ENCODE measurements around the gene PLEKHG4B. TPM values are rescaled to one million over a fixed set of nuclear protein-coding genes. Genes with fewer than 3 reads are reported as not detected.
"Not testable (repeated sequence)": the region's sequence is repeated elsewhere in the genome, so short reads cannot be mapped to it uniquely, and the experiment has no call there.

Gene PLEKHG4B
- total RNA-seq, 2 experiments from 2014 or later, result 0.04 TPM; not detected in 1

DNA sequence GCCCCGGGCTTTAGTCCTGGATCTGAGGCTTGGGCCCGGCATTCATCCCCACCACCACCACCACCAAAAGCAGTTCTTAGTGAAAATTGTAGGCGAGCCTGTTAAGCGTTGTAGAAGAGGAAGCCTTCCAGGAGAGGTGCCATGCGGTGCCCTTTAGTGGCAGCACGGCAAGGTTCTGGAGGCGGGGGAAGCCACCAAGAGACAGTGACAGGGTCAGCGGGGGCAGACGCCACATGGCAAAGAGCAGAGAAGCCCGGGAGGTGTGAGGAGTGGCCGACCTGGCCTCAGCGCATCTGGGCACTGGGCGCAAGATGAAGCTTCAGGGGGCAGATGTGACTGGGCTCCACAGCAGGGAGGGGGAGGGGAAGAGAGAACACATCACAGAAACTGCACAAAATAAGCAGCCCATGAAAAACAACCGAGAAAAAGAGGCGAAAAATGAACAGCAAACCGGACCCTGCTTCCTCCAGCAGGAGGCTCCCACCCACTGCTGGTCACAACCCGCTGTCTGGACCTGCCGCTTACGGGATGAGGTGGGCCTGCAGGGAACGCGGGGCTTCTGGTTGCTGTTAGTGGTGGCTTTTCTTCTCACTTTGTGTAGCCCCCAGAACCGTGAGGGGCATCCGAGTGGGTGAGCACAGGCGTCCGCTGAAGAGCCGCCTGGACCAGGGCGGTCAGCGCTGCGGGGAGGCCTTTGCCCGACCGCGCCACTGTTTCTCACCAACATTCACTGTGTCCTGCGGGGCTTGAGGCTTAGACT, 103.6 kb downstream of the PLEKHG4B start:
- POLR2A ChIA-PET, result no interaction called here
- CTCF ChIA-PET, result no interaction called here

DNA sequence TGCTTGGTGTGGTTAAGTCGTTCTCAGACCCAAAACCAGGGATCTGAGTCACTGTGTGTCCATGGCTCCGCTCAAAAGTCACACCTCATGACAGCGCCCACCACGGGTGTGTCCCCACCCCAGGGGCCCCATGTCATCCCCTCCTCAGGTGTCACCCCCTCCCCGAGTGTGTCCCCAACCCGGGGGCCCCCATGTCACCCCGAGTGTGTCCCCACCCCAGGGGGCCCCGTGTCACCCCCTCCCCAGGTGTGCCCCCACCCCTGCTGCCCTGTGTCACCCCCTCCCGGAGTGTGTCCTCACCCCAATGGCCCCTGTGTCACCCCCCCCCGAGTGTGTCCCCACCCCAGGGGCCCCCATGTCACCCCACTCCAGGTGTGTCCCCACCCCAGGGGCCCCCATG, 104.4 kb downstream of the PLEKHG4B start:
- ChIA-PET CTCF (no interaction called here), POLR2A (no interaction called here)

DNA sequence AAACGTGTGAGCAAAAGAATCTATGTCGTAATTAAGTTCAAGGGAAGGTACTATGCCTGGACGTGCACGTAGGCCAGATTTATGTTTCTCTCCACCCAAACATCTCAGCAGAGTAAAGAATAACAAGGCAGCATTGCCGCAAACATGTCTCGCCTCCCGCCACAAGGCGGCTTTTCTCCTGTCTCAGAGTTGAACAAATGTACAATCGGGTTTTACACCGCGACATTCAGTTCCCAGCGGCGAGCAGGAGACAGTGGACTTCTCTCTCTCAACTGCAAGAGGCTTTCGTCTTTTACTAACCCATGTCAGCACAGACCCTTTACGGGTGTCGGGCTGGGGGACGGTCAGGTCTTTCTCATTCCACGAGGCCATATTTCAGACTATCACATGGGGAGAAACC, 105.1 kb downstream of the PLEKHG4B start:
- POLR2A ChIA-PET, CTCF ChIA-PET: not testable (repeated sequence)

DNA sequence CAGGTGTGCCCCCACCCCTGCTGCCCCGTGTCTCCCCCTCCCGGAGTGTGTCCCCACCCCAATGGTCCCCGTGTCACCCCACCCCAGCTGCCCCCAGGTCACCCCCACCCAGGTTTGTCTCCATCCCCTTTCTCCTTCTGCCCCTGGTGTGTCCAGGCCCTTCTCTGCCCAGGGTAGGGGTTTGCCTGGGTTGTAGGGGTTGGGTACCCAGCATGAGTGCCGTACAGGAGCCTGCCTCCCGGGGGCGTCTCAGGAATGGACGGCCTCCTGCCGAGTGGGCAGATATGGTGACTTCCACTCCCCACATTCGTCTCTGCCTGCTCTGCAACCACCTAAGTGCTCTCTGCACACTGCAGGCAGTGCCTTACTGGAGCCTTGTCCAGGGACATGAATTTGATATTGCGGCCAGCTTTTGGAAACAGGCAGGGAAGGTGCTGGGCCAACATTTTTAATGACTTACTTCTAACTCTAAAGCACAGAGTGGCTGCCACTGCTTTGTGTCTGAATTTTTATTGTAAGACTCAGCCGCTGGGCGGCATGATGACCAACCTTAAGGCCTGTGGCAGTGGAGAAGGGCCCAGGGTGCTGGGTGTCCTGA, 106.0 kb downstream of the PLEKHG4B start:
- ChIA-PET POLR2A (no interaction called here), CTCF (no interaction called here)

DNA sequence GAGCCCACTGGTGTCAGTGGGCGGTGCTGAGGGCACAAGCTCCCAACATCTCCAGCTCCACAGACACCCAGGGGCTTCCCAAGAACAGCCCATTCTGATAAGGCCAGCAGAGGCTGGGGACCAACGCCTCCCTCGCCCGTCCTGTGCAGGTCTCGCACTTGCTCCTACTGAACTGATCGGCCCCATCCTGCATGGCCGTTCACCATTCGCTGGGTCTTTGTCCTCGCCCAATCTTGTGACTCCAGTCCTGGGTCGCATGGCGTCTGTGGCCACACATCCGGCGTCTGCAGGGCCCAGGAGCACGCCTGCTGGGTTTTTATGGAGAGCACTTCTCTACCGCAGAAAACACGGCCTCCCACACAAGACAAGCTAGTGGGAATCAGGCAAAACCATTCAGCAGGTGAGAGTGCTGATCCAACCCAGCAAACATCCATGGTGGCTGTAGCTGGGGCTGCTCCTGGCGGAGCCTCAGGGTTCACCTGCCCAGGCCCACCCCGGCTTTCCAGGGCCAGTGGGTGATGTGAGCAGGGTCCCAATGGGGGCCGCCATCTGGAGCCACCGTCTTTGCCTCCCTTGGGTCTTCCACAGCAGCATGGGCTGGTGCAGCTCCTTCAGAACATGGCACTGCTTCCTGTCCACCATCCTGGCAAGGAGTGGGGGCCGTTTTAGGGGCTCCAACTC, 106.7 kb downstream of the PLEKHG4B start:
- ChIA-PET CTCF (no interaction called here), POLR2A (no interaction called here)

DNA sequence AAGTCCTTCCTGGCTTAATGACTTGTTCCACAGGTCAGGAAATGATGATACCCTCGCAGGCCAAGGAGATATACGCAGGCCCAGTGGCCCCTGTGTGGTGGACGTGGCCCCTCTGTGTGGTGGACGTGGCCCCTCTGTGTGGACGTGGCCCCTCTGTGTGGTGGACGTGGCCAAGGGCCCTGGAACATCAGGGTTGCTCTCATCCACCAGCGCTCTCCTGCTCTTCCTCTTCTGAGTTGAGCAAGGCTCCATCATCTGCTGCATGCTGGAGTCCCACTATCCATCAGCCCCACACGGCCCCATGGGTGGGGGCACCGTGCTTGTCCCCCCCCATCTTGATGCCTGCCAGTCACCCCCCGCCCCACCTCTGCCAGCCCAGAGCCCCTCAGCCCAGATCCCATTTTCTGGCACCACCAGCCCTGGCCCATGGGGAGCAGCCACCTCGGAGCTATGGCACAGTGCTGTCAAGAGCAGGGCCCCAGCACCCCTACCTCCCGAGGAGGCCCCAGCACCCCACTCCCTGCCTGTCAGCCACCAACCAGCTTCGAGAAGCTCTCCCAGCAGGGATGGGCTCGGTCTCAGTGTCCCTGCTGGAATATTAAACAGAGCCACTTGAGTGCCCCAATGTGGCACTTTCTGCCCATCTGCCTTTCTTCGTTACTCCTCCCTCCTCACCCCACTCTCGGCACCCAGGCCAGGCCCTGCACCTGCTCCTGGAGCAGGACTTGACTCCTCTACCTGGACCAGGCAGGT, 107.4 kb downstream of the PLEKHG4B start:
- CTCF ChIA-PET, result interaction anchor here (1.6 kb wide), 1 partner anchor 232 kb away, joined by 3 read pairs; no protein-coding TSS in a partner anchor
- POLR2A ChIA-PET, result no interaction called here

DNA sequence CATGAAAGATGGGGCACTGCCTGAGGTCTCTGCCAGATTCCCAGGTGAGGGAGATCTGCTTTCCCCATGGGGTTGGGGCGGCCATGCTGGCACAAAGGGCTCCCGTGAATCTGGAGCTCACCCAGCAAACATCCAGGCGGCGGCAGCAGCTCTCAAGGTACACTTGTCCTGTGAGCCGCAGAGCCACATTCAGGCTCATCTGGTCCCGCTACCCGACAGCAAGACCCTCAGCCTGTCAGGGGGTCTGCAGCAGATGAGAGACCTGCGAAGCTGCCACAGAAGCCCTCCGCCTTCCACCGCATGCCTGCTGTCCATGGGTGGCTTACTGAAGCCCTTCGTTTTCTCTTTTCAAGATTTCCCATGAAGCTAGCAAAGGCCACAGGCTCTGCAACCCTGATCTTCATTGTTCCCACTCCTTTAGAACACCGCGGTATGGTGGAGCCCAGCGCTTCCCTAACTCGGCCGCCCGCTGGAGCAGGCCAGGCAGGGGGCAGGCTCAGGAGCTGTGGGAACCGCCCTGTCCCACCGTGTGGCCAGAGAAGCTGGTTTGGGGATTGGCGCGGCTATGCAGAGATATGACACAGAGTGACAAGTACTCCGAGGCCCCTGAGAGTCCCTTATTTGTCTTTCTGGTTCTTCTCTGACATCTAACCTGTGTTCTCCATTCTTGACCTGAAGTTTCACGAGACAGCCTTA, 108.1 kb downstream of the PLEKHG4B start:
- ChIA-PET POLR2A (no interaction called here), CTCF (interaction anchor here (1.6 kb wide), 1 partner anchor 232 kb away, joined by 3 read pairs; no protein-coding TSS in a partner anchor)

DNA sequence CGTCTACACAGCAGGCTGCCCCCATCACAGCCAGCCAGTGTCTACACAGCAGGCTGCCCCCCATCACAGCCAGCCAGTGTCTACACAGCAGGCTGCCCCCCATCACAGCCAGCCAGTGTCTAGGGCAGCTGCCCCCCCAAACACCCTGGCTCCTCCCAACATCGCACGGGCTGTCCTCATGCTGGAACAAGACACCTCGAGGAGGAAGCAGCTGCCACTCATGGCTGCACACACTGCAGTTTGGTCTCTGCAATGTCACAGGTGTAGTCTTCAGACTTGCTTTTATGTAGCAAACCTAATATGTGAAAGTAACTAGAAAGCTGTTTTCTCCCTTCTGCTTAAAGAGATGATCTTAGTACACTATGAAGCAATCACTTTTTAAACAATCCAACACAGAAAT, 109.0 kb downstream of the PLEKHG4B start:
- ChIA-PET CTCF (interaction anchor here (1.6 kb wide), 1 partner anchor 231 kb away, joined by 3 read pairs; no protein-coding TSS in a partner anchor), POLR2A (no interaction called here)

DNA sequence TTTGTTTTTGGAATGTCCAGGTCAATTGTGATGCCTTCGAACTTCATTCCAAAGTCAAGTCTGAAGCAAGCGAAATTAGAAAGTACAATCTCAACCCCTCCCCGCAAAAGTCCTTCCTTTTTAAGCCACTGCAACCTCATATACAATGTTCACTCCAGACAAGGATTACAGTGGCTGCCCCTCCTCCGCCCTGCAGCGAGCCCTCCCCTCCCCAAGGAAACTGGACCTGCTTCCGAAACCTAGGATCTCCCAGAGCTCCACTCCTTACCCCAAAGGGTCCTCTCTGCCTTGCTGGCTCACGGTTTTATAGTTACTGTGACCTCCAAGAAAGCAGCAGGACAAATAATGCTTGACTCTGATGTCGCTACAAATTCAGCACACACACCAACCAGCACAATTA, 109.7 kb downstream of the PLEKHG4B start:
- CTCF ChIA-PET, result no interaction called here
- POLR2A ChIA-PET, result no interaction called here

DNA sequence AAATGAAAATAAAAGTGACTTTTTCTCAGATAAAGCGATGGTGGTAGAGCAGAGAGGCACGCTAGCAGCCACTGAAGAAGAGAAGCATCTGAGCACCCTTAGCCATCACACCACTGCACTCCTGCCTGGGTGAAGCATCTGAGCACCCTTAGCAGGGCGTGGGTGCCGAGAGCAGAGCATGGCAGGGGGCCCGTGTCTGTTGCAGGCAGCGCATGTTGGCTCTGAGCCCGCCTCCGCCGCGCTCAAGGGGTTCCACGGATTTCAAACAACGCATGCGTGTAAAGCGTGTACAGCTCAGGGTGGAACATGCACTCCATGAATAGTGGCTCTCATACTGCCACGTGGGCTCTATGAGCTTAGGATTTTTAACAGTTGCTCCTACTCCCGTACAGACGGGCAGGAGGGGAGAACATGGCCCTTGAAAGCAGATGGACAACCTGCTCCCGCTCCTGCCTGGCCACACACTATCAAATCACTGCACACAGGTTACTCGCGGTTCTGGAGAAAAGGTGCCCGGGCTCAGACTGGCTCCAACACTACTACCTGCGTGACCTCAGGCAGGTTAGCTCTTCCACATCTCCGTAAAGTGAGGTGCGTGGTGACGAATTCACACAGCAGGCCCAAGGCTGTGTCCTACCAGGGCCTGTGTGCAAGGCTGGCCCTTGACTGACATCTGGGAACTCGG, 111.4 kb downstream of the PLEKHG4B start:
- ChIA-PET POLR2A (no interaction called here), CTCF (no interaction called here)

DNA sequence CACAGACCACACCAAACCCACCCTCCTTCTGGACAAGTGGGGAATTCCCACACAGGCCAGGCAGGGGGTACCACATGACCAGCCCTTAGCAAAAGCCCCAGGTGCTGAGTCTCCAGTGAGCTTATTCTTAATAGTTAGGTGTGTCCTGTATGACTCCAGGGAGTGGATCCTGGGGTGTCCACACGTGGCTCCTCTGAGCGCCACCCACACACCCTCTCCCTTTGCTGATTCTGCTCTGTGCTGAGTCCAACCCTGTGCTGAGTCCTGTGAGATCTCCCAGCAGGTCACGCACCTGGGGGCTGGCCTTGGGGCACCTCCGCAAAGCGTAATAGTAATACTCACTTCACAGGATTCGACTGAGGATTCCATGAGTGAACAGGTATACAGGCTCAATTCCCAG, 112.0 kb downstream of the PLEKHG4B start:
- ChIA-PET CTCF (no interaction called here), POLR2A (no interaction called here)

DNA sequence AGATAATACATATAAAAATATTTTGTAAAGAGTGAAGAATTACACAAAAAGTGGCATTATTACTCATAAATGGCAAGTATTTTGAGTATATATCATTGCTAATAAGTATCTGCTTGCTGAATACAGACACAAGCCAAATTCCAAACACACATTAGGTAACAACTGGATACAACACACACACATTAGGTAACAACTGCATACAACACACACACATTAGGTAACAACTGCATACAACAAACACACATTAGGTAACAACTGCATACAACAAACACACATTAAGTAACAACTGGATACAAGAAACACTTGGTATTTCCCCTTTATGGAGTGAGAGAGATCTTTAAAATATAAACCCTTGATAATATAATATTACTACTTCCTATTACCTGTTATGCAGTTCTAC, 112.5 kb downstream of the PLEKHG4B start:
- CTCF ChIA-PET, result no interaction called here
- POLR2A ChIA-PET, result no interaction called here

DNA sequence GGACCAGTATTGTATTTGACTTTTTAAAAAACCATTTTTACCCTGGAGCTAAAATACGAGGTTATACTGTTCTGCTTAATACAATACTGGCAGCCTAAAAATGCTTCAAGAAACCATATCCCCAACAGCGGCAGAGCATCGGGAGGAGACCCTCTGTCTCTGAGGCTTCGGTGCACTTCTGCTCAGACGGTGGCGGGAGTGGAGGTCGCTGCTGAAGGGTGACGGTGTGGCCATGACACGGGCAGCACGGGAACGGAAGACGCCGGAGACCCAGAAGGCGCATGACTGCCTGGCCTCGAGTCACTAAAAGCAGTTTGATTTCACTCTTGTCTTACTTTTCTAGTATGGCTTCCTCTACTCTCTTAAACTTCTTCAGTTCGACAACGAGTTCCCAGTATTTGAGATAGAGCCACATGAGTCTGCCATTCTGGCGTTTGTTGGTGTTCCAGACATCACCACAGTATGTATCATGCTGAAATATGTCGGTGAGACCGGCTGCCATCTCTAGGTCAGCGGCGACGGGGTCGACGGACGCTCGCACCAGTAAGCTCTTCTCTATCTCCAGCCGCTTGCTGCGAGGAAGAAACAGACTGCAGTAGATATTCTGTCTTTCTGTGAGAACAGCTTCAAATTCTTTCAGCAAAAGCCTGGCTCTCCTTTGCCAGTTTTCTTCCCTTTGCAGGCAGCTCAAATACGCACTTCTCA, 113.2 kb downstream of the PLEKHG4B start:
- ChIA-PET POLR2A (no interaction called here), CTCF (no interaction called here)

DNA sequence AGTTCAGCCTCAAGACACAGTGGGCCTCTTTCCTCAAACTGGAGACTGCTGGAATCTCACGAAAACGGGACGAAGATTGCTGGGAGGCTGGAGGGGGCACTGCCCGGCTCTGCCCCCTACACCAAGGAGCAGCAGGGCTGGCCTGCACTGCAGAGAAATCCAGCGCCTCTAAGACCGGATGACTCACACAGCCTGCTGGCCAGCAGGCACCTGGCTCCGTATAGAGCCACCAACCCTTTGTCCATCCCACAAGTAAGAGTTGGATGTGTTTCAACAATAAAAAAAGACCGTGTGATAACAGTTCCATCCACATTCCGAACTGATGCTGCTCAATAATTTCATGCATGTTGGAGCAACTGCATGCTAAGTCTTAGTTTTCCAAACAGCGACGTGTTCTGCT, 114.4 kb downstream of the PLEKHG4B start:
- ChIA-PET CTCF (no interaction called here), POLR2A (no interaction called here)

DNA sequence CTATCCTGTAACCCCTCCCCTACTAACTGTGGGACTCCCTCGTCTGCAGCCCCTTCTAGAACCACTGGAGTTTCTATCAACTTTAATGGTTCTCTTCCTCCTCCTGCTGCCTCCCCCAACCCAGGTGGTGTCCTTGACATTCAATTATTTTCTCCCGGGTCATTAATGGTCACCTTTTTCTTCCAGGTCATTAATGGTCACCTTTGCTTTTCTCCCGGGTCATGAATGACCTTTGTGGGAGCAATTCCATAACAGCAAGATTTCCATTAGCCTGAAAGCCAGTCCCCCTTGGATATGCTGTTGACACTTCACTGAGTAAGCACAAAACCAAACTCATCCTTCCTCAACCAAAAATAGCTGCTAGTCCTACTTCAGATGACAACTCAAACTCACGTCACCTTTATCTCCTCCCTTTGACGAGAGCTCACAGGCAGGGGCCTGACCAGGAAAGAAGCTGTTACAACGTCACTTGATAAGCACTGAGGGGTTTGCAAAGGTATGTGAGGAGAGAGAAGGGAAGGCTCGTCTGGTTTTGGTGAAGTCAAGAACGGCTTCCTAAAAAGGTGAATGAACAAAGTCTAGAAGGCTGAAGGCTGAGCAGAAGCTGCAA, 115.1 kb downstream of the PLEKHG4B start:
- ChIA-PET POLR2A (no interaction called here), CTCF (no interaction called here)

DNA sequence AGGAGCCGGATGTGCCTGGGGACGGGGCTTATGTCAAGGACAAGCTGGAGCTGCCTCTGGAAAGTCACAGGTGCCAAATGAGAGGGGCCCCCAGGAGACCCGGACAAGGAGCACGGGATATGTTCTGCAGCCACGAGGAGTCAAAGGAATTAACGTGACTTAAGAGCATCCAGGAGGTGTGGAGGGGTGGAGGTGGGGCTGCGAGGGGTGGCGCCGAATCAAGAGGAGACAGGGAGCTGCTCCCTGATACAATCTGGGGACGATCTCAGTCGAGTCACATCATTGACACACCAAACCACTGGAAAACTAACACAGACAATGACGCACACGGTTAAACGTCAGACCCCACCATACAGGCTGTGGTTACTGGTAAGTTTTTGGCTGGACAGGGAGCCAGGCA, 115.6 kb downstream of the PLEKHG4B start:
- ChIA-PET CTCF (no interaction called here), POLR2A (no interaction called here)

DNA sequence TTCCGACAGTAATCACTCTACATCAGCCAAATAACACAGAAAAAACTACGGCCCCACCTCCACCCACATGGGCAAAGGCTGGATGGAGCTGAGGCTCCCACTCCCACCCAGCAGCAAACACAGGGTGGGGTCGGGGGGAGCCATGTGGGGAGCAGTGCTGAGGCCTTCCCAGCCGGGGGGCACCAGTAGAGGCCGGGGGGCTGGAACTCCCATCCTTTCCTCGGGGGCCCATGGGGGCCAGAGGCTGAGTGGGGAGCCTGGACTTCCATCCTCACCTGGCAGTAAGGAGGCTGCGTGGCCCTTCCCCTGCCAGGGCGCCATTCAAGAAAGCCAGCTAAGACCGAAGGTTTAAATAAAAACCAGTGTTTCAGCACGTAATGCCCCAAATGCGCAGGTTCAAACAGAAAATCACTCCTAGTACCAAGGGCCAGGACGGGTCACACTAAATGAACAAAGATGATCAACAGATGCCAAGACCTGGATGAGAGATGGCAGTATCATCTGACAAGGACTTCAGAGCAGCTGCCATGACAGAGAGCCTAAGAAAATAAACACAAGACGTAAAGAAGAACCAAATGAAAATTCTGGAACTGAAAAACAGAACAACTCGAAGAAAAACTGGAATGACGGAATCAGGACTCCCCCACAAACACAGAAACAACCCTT, 116.6 kb downstream of the PLEKHG4B start:
- POLR2A ChIA-PET, result no interaction called here
- CTCF ChIA-PET, result no interaction called here

DNA sequence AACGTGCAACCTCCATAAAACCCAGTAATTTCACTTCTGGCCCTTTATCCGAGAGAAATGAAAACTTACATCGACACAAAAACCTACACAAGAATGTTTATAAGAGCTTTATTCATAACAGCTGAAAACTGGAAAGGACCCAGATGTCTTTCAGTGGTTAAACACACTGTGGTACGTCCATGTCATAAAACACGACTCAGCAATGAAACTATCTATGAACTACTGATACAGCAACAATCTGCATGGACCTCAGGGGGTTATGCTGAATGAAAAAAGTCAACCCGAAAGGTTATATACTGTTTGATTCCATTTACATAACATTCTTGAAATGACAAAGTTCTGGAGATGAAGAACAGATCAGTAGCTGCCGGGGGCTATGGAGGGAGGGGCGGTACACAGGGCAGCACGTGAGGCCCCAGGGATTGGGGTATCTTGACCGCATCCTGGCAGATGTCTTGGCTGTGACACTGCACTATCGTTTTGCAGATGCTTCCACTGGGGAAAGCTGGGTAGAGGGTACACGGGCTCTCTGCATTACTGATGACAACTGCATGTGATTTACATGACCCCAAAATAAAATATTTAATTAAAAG, 121.9 kb downstream of the PLEKHG4B start:
- CTCF ChIA-PET, result no interaction called here

More for the DNA sequence above, 121.9 kb downstream of the PLEKHG4B start:
- POLR2A ChIA-PET, result no interaction called here
